Measurements from ENCODE around the gene GAS7.
A peak's percentile ranks its signal among the peaks of the same experiment; 100 is the strongest.

GAS7 gene

DNA sequence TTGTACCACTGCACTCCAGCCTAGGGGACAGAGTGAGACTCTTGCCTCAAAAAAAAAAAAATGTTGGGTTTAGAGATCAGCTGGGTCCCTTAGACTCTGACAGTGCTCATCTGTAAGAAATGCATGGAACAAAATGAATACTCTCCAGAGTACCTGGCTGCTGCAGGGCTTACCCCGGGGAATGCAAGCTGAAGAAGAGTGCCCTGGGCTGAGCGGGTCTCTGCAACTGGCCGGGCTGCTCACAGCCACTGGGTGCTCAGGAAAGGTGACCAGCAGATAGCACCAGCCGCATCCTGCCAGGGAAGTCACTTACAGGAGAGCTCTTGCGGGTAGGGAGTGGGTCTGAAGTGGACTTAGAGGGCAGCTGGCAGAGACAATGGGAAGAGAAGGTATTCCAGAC lies 82.1 kb downstream of the GAS7 start:
- TF ChIP-seq, protein P1, sequence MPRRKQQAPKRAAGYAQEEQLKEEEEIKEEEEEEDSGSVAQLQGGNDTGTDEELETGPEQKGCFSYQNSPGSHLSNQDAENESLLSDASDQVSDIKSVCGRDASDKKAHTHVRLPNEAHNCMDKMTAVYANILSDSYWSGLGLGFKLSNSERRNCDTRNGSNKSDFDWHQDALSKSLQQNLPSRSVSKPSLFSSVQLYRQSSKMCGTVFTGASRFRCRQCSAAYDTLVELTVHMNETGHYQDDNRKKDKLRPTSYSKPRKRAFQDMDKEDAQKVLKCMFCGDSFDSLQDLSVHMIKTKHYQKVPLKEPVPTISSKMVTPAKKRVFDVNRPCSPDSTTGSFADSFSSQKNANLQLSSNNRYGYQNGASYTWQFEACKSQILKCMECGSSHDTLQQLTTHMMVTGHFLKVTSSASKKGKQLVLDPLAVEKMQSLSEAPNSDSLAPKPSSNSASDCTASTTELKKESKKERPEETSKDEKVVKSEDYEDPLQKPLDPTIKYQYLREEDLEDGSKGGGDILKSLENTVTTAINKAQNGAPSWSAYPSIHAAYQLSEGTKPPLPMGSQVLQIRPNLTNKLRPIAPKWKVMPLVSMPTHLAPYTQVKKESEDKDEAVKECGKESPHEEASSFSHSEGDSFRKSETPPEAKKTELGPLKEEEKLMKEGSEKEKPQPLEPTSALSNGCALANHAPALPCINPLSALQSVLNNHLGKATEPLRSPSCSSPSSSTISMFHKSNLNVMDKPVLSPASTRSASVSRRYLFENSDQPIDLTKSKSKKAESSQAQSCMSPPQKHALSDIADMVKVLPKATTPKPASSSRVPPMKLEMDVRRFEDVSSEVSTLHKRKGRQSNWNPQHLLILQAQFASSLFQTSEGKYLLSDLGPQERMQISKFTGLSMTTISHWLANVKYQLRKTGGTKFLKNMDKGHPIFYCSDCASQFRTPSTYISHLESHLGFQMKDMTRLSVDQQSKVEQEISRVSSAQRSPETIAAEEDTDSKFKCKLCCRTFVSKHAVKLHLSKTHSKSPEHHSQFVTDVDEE (CRISPR knock-in tag; IDR thresholded peaks at IDR 0.05) = no peak

DNA sequence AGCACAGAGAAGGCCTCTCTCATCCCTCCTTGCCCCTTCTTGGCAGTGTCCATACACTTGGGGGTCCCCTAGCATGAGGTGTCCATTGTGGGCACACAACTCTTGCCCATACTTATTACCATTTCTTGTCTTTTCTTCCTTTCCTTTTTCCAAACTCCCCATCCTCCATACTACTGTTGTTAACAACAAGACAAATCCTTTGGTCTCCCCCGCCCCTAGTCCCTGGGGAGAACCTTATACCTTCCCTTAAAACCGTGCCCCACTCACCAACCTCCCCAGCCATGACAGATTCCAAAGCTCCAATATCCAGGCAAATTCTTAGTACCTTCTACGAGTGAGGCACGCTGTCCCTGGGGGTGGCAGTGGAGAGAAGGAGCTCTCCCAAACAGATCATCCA lies 82.9 kb downstream of the GAS7 start:
- ATAC-seq = no peak
- TF ChIP-seq, protein P2, sequence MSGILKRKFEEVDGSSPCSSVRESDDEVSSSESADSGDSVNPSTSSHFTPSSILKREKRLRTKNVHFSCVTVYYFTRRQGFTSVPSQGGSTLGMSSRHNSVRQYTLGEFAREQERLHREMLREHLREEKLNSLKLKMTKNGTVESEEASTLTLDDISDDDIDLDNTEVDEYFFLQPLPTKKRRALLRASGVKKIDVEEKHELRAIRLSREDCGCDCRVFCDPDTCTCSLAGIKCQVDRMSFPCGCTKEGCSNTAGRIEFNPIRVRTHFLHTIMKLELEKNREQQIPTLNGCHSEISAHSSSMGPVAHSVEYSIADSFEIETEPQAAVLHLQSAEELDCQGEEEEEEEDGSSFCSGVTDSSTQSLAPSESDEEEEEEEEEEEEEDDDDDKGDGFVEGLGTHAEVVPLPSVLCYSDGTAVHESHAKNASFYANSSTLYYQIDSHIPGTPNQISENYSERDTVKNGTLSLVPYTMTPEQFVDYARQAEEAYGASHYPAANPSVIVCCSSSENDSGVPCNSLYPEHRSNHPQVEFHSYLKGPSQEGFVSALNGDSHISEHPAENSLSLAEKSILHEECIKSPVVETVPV (CRISPR knock-in tag; IDR thresholded peaks at IDR 0.05) = no peak
- TF ChIP-seq, protein P3, sequence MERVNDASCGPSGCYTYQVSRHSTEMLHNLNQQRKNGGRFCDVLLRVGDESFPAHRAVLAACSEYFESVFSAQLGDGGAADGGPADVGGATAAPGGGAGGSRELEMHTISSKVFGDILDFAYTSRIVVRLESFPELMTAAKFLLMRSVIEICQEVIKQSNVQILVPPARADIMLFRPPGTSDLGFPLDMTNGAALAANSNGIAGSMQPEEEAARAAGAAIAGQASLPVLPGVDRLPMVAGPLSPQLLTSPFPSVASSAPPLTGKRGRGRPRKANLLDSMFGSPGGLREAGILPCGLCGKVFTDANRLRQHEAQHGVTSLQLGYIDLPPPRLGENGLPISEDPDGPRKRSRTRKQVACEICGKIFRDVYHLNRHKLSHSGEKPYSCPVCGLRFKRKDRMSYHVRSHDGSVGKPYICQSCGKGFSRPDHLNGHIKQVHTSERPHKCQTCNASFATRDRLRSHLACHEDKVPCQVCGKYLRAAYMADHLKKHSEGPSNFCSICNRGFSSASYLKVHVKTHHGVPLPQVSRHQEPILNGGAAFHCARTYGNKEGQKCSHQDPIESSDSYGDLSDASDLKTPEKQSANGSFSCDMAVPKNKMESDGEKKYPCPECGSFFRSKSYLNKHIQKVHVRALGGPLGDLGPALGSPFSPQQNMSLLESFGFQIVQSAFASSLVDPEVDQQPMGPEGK (CRISPR knock-in tag; IDR thresholded peaks at IDR 0.05; ENCODE audit: borderline replicate concordance) = no peak

More for the DNA sequence above, 82.1 kb downstream of the GAS7 start:
- ATAC-seq = no peak

DNA sequence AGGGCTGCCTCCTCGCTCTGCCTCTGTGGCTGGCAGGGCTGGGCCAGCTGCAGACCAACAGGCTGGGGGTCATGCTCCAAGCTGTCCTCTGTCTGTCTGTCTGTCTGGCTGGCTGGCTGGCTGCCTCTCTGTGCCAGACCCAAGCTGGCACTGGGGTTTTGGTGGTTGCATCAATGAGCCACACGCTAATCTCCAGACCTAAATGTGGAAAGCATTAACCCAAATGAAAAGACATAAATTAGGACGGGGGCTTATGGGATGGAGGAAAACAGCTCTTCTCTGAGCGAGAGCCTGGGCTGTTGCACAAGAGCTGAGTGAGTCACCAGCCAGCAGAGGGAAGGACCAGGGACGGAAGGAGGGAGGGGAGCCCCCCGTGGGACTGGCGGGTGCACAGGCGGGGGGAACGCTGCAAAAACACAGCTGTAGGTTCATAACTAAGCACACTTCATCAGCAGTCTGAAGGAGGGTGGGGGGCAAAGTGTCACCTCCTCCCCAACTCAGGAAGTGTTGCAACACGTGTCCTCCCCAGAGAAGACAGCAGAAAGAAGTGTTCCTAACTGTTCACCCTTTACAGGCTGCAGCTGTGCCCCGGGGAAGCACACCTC lies 83.4 kb downstream of the GAS7 start:
- ATAC-seq = peak; percentile 82
- no peak for TF ChIP-seq ARNTL (CRISPR knock-in tag; IDR thresholded peaks at IDR 0.05; ENCODE audit: borderline replicate concordance, low read depth)
- TF ChIP-seq, protein P1 (CRISPR knock-in tag; IDR thresholded peaks at IDR 0.05) = peak; percentile 74
- no peak for TF ChIP-seq OSR1 (CRISPR knock-in tag; IDR thresholded peaks at IDR 0.05)
- TF ChIP-seq ZFP3 (CRISPR knock-in tag; IDR thresholded peaks at IDR 0.05) = 0 out of 2 replicates have a peak, but pooled peaks have one; percentile 27
- TF ChIP-seq GLIS3 (CRISPR knock-in tag; IDR thresholded peaks at IDR 0.05) = no peak
- TF ChIP-seq ZFP30 (CRISPR knock-in tag; IDR thresholded peaks at IDR 0.05) = no peak
- TF ChIP-seq CSDC2 (CRISPR knock-in tag; IDR thresholded peaks at IDR 0.05) = no peak
- no peak for TF ChIP-seq ZC3H10 (CRISPR knock-in tag; IDR thresholded peaks at IDR 0.05)
- TF ChIP-seq, protein P3 (CRISPR knock-in tag; IDR thresholded peaks at IDR 0.05; ENCODE audit: borderline replicate concordance) = peak; percentile 83; the same call in 1 of the 2 replicates
- TF ChIP-seq, protein P2 (CRISPR knock-in tag; IDR thresholded peaks at IDR 0.05) = no peak
- TF ChIP-seq TCF4 (CRISPR knock-in tag; IDR thresholded peaks at IDR 0.05; ENCODE audit: borderline replicate concordance) = peak; percentile 89
- TF ChIP-seq ESRRG (CRISPR knock-in tag; IDR thresholded peaks at IDR 0.05) = no peak
- TF ChIP-seq PPARA (CRISPR knock-in tag; IDR thresholded peaks at IDR 0.05; ENCODE audit: borderline replicate concordance) = no peak
- TF ChIP-seq ZNF8 (CRISPR knock-in tag; IDR thresholded peaks at IDR 0.05) = no peak
- 0 out of 2 replicates have a peak, but pooled peaks have one; percentile 39 for TF ChIP-seq ZNF70 (CRISPR knock-in tag; IDR thresholded peaks at IDR 0.05)
- no peak for TF ChIP-seq RARB (CRISPR knock-in tag; IDR thresholded peaks at IDR 0.05)
- 0 out of 2 replicates have a peak, but pooled peaks have one; percentile 14 for TF ChIP-seq SNAI2 (CRISPR knock-in tag; IDR thresholded peaks at IDR 0.05)
- no peak for TF ChIP-seq TOX (CRISPR knock-in tag; IDR thresholded peaks at IDR 0.05; ENCODE audit: borderline replicate concordance)
- TF ChIP-seq, protein P4, sequence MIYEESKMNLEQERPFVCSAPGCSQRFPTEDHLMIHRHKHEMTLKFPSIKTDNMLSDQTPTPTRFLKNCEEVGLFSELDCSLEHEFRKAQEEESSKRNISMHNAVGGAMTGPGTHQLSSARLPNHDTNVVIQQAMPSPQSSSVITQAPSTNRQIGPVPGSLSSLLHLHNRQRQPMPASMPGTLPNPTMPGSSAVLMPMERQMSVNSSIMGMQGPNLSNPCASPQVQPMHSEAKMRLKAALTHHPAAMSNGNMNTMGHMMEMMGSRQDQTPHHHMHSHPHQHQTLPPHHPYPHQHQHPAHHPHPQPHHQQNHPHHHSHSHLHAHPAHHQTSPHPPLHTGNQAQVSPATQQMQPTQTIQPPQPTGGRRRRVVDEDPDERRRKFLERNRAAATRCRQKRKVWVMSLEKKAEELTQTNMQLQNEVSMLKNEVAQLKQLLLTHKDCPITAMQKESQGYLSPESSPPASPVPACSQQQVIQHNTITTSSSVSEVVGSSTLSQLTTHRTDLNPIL (CRISPR knock-in tag; IDR thresholded peaks at IDR 0.05; ENCODE audit: low read depth) = no peak
- TF ChIP-seq ZNF565 (CRISPR knock-in tag; conservative IDR thresholded peaks at IDR 0.05; ENCODE audit: low read depth) = no peak; the same call in 1 of the 2 replicates
- TF ChIP-seq, protein P5, sequence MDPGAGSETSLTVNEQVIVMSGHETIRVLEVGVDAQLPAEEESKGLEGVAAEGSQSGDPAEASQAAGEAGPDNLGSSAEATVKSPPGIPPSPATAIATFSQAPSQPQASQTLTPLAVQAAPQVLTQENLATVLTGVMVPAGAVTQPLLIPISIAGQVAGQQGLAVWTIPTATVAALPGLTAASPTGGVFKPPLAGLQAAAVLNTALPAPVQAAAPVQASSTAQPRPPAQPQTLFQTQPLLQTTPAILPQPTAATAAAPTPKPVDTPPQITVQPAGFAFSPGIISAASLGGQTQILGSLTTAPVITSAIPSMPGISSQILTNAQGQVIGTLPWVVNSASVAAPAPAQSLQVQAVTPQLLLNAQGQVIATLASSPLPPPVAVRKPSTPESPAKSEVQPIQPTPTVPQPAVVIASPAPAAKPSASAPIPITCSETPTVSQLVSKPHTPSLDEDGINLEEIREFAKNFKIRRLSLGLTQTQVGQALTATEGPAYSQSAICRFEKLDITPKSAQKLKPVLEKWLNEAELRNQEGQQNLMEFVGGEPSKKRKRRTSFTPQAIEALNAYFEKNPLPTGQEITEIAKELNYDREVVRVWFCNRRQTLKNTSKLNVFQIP (CRISPR knock-in tag; IDR thresholded peaks at IDR 0.05; ENCODE audit: borderline replicate concordance, low read depth) = no peak
- TF ChIP-seq ISL1 (CRISPR knock-in tag; IDR thresholded peaks at IDR 0.05) = peak; percentile 60
